HG03097 (cell line): Measurements from ENCODE around the gene PCDHB16.
"Not testable (repeated sequence)": the region's sequence is repeated elsewhere in the genome, so short reads cannot be mapped to it uniquely, and the experiment has no call there.

ENCODE experiments used
- ATAC-seq: cut with Tn5 transposase; IDR thresholded peaks from one replicate; pipeline ENCODE4 v1.9.1; 2021; ENCODE audit not compliant: unreplicated experiment, low FRiP score

The PCDHB16 gene

GRCh38 chr5:141182248-141182647, at the start of gene PCDHB16:
Gene PCDHB16 (plus strand): TSS chr5:141182387. CDS start chr5:141182560, 173 bp downstream.
- ATAC-seq, result no peak

- no peak for ATAC-seq
These were observed 47.0 kb upstream of the PCDHB16 start, which contains the start of gene PCDHB5 for GRCh38 chr5:141135030-141135717. Gene PCDHB5 (plus strand): TSS chr5:141135206. CDS start chr5:141135435, 229 bp downstream.

GRCh38 chr5:141135718-141136266, 46.4 kb upstream of the PCDHB16 start:
- no peak for ATAC-seq

DNA sequence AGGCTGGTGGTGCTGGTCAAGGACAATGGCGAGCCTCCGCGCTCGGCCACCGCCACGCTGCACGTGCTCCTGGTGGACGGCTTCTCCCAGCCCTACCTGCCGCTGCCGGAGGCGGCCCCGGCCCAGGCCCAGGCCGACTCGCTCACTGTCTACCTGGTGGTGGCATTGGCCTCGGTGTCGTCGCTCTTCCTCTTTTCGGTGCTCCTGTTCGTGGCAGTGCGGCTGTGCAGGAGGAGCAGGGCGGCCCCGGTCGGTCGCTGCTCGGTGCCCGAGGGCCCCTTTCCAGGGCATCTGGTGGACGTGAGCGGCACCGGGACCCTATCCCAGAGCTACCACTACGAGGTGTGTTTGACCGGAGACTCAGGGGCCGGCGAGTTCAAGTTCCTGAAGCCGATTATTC, 44.8 kb upstream of the PCDHB16 start:
- not testable (repeated sequence) for ATAC-seq

DNA sequence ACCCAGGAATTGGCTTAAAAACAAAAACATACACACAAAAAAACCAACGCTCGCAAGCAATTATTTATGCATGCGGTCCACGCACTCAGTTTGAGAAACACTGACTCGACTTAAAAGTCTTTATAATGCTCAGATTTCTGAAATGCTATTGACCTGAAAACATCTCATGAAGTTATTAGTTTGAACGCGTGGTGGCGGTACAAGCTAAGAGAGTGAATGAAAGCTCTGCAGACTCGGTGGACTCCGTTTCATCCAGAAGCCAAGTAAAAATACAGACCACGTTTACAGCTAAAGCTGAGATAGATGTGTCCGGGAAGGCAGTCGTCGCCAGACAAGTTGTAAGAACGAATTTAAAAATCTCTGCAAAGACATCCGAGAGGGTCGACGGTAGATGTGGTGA, 32.4 kb upstream of the PCDHB16 start, which contains the start of gene PCDHB6:
Gene PCDHB6 (plus strand): TSS at position 246 of the 400 bp plus-strand sequence. CDS start 201 bp downstream, outside the sequence.
- ATAC-seq, result no peak

DNA sequence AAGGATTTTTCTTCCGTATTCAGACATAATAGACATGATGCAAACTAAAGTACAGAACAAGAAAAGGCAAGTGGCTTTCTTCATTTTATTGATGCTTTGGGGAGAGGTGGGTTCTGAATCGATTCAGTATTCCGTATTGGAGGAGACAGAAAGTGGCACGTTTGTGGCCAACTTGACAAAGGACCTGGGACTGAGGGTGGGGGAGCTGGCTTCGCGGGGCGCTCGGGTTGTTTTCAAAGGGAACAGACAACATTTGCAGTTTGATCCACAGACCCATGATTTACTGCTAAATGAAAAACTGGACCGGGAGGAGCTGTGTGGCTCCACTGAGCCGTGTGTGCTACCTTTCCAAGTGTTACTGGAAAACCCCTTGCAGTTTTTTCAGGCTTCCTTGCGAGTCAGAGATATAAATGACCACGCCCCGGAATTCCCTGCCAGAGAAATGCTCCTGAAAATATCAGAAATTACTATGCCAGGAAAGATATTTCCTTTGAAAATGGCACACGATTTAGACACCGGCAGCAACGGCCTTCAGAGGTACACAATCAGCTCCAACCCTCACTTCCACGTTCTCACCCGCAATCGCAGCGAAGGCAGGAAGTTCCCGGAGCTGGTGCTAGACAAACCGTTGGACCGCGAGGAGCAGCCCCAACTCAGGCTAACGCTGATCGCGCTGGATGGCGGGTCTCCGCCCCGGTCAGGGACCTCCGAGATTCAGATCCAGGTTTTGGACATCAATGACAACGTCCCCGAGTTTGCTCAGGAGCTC, 31.8 kb upstream of the PCDHB16 start:
- ATAC-seq, result no peak

DNA sequence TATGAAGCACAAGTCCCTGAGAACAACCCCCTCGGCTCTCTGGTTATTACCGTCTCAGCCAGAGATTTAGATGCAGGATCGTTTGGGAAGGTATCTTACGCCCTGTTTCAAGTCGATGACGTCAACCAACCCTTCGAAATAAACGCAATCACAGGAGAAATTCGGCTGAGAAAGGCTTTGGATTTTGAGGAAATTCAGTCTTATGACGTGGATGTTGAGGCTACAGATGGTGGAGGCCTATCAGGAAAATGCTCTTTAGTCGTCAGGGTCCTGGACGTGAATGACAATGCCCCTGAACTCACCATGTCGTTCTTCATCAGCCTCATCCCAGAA, 31.2 kb upstream of the PCDHB16 start:
- ATAC-seq, result no peak

GRCh38 chr5:141151632-141152031, 30.6 kb upstream of the PCDHB16 start:
- not testable (repeated sequence) for ATAC-seq

- ATAC-seq, result not testable (repeated sequence)
These were observed 30.1 kb upstream of the PCDHB16 start for GRCh38 chr5:141152096-141152495.

- no peak for ATAC-seq
These were observed 26.4 kb upstream of the PCDHB16 start for GRCh38 chr5:141155540-141156374.

DNA sequence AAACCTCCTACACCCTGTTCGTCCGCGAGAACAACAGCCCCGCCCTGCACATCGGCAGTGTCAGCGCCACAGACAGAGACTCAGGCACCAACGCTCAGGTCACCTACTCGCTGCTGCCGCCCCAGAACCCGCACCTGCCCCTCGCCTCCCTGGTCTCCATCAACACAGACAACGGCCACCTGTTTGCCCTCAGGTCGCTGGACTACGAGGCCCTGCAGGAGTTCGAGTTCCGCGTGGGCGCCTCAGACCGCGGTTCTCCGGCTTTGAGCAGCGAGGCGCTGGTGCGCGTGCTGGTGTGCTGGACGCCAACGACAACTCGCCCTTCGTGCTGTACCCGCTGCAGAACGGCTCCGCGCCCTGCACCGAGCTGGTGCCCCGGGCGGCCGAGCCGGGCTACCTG, 24.8 kb upstream of the PCDHB16 start:
- not testable (repeated sequence) for ATAC-seq

GRCh38 chr5:141157901-141158300, 24.3 kb upstream of the PCDHB16 start:
- not testable (repeated sequence) for ATAC-seq

- ATAC-seq, result no peak
These were observed 9.6 kb upstream of the PCDHB16 start, which contains the start of gene PCDHB7 for GRCh38 chr5:141172381-141173204. Gene PCDHB7 (plus strand): TSS chr5:141172644. CDS start chr5:141172836, 192 bp downstream.

DNA sequence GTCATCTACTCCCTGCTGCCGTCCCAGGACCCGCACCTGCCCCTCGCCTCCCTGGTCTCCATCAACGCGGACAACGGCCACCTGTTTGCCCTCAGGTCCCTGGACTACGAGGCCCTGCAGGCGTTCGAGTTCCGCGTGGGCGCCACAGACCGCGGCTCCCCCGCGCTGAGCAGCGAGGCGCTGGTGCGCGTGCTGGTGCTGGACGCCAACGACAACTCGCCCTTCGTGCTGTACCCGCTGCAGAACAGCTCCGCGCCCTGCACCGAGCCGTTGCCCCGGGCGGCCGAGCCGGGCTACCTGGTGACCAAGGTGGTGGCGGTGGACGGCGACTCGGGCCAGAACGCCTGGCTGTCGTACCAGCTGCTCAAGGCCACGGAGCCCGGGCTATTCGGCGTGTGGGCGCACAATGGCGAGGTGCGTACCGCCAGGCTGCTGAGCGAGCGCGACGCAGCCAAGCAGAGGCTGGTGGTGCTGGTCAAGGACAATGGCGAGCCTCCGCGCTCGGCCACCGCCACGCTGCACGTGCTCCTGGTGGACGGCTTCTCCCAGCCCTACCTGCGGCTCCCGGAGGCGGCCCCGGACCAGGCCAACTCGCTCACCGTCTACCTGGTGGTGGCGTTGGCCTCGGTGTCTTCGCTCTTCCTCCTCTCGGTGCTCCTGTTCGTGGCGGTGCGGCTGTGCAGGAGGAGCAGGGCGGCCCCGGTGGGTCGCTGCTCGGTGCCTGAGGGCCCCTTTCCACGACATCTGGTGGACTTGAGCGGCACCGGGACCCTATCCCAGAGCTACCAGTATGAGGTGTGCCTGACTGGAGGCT, 7.7 kb upstream of the PCDHB16 start:
- ATAC-seq, result not testable (repeated sequence)

DNA sequence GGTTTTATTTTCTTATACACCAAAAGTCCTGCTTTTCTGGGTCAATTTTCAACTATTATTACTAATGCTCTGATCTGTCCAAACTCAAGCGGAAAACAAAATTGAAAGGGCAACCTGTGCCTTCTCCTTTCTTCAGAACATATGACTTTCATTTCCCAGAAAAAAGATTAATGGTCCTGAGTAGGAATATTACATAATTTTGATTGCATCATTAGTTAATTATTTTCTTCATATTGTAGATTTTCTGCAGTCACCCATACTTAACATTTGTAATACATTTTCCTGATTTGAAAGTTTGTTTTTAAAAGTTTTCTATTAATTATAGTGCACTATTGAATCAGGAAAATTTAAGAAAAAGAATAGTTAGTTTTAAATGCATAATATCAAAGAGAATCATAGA, 6.3 kb upstream of the PCDHB16 start:
- no peak for ATAC-seq

GRCh38 chr5:141177577-141178191, 4.5 kb upstream of the PCDHB16 start, which contains the start of gene PCDHB8:
Gene PCDHB8 (plus strand): TSS chr5:141177790. CDS start chr5:141178035, 245 bp downstream.
- not testable (repeated sequence) for ATAC-seq

- not testable (repeated sequence) for ATAC-seq
These were observed 2.8 kb upstream of the PCDHB16 start for GRCh38 chr5:141179371-141179770.

- not testable (repeated sequence) for ATAC-seq
These were observed 2.3 kb upstream of the PCDHB16 start for GRCh38 chr5:141179876-141180275.
